IPS-20b (cell line): Measurements from ENCODE around the gene NPAS4.
"Not testable (repeated sequence)": the region's sequence is repeated elsewhere in the genome, so short reads cannot be mapped to it uniquely, and the experiment has no call there.

Experiments used
- H3K27ac ChIP-seq: one replicate; pipeline ENCODE4 v1.5.1; 2013; ENCODE audit warnings: low read length
- H3K27me3 ChIP-seq: 2 replicates; pipeline ENCODE4 v1.6.1; 2013; ENCODE audit warnings: mild to moderate bottlenecking, low read length, inconsistent platforms; ENCODE audit not compliant: insufficient read depth
- H3K36me3 ChIP-seq: 2 replicates; pipeline ENCODE4 v1.6.1; 2013; ENCODE audit warnings: low read depth, mild to moderate bottlenecking, inconsistent platforms, low read length, moderate library complexity; ENCODE audit not compliant: insufficient read depth
- H3K4me1 ChIP-seq: 2 replicates; pipeline ENCODE4 v1.6.1; 2013; ENCODE audit warnings: mild to moderate bottlenecking, control low read depth, inconsistent platforms, low read length, moderate library complexity; ENCODE audit not compliant: insufficient read depth
- H3K4me3 ChIP-seq: 2 replicates; pipeline ENCODE4 v1.5.1; 2013; ENCODE audit warnings: mild to moderate bottlenecking, low read length, inconsistent platforms
- H3K9ac ChIP-seq: 2 replicates; pipeline ENCODE4 v1.6.1; 2013; ENCODE audit warnings: low read depth, mild to moderate bottlenecking, inconsistent platforms, low read length, moderate library complexity
- H3K9me3 ChIP-seq: 2 replicates; pipeline ENCODE4 v1.6.1; 2013; ENCODE audit warnings: mild to moderate bottlenecking, low read depth, low read length, inconsistent platforms; ENCODE audit not compliant: insufficient read depth

The NPAS4 gene

GRCh38 chr11:66440101-66440939 is 19.5 kb downstream of the NPAS4 start:
- H3K9me3 ChIP-seq, H3K4me3 ChIP-seq, H3K9ac ChIP-seq, H3K27ac ChIP-seq, H3K4me1 ChIP-seq, H3K27me3 ChIP-seq: not testable (repeated sequence)
- peaks cover 20% of the 10 kb centered on the region for H3K36me3 ChIP-seq

DNA sequence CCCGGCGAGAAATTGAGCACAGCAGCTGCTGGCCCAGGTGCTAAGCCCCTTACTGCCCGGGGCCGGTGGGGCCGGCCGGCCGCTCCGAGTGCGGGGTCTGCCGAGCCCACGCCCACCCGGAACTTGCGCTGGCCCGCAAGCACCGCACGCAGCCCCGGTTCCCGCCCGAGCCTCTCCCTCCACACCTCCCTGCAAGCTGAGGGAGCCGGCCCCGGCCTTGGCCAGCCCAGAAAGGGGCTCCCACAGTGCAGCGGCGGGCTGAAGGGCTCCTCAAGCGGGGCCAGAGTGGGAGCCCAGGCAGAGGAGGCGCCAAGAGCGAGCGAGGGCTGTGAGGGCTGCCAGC is 20.1 kb downstream of the NPAS4 start:
- H3K9ac ChIP-seq, H3K4me1 ChIP-seq, H3K9me3 ChIP-seq, H3K27ac ChIP-seq, H3K4me3 ChIP-seq, H3K27me3 ChIP-seq: not testable (repeated sequence)
- H3K36me3 ChIP-seq: peaks cover 14% of the 10 kb centered on the region

- Histone ChIP-seq H3K4me3 (no peak overlapping the region), H3K9ac (no peak overlapping the region), H3K9me3 (peaks cover 8% of the 10 kb centered on the region; the same call in 1 of the 2 replicates), H3K27ac (no peak overlapping the region), H3K27me3 (no peaks in the 10 kb centered on the region), H3K4me1 (peaks cover 4% of the 10 kb centered on the region), H3K36me3 (no peaks in the 10 kb centered on the region)
These were observed 22.8 kb downstream of the NPAS4 start for GRCh38 chr11:66443602-66444001.

DNA sequence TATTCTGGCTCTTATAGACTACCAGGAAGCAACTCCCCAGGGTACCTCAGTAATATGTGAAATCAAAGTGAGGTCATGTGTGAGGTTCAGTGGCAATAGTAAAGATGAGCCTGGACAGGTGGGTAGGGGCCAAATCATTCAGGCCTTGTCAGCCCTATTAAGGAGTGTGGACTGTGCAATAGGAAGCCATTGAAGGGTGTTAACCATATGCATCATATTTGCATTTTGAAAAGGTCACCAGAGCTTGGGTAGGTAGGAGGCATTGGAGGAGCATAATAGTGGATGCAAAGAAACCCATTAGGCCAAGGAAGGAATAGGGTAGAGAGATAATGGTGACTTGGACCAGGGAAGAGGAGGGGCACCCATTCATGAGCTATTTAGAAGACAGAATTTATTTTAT is 26.2 kb downstream of the NPAS4 start:
- H3K36me3 ChIP-seq: no peaks in the 10 kb centered on the region
- H3K27me3 ChIP-seq: no peaks in the 10 kb centered on the region; the same call in 1 of the 2 replicates
- peaks cover 8% of the 10 kb centered on the region; the same call in 1 of the 2 replicates for H3K9me3 ChIP-seq
- H3K4me1 ChIP-seq: peaks cover 7% of the 10 kb centered on the region
- H3K4me3 ChIP-seq: no peak overlapping the region
- H3K27ac ChIP-seq: no peak overlapping the region
- H3K9ac ChIP-seq: no peak overlapping the region

GRCh38 chr11:66448523-66448922 is 27.7 kb downstream of the NPAS4 start:
- no peak overlapping the region for H3K27ac ChIP-seq
- H3K9ac ChIP-seq: no peak overlapping the region
- no peaks in the 10 kb centered on the region; the same call in 1 of the 2 replicates for H3K27me3 ChIP-seq
- no peaks in the 10 kb centered on the region for H3K36me3 ChIP-seq
- H3K4me1 ChIP-seq: peaks cover 7% of the 10 kb centered on the region
- H3K4me3 ChIP-seq: no peak overlapping the region
- peaks cover 5% of the 10 kb centered on the region; the same call in 1 of the 2 replicates for H3K9me3 ChIP-seq

- H3K27ac ChIP-seq: no peak overlapping the region
- peaks cover 7% of the 10 kb centered on the region; the same call in 1 of the 2 replicates for H3K4me1 ChIP-seq
- no peaks in the 10 kb centered on the region for H3K9me3 ChIP-seq
- H3K27me3 ChIP-seq: no peaks in the 10 kb centered on the region; the same call in 1 of the 2 replicates
- H3K4me3 ChIP-seq: no peak overlapping the region
- H3K9ac ChIP-seq: no peak overlapping the region
- no peaks in the 10 kb centered on the region for H3K36me3 ChIP-seq
These were observed 29.7 kb downstream of the NPAS4 start for GRCh38 chr11:66450560-66450959.

GRCh38 chr11:66451663-66452062 is 30.8 kb downstream of the NPAS4 start:
- 0 out of 2 replicates have a peak, but pooled peaks cover 3% of the 10 kb centered on the region for H3K4me1 ChIP-seq
- no peaks in the 10 kb centered on the region for H3K36me3 ChIP-seq
- H3K27ac ChIP-seq: no peak overlapping the region

GRCh38 chr11:66454247-66454646 is 33.4 kb downstream of the NPAS4 start:
- H3K36me3 ChIP-seq: no peaks in the 10 kb centered on the region
- H3K4me1 ChIP-seq: no peaks in the 10 kb centered on the region
- H3K9ac ChIP-seq: no peak overlapping the region
- no peak overlapping the region for H3K4me3 ChIP-seq
- H3K27me3 ChIP-seq: no peaks in the 10 kb centered on the region; the same call in 1 of the 2 replicates
- no peaks in the 10 kb centered on the region for H3K9me3 ChIP-seq
- no peak overlapping the region for H3K27ac ChIP-seq

More at GRCh38 chr11:66451663-66452062, 30.8 kb downstream of the NPAS4 start:
- Histone ChIP-seq H3K27me3 (no peaks in the 10 kb centered on the region; the same call in 1 of the 2 replicates), H3K9ac (no peak overlapping the region), H3K4me3 (no peak overlapping the region), H3K9me3 (no peaks in the 10 kb centered on the region)

GRCh38 chr11:66454828-66455227 is 34.0 kb downstream of the NPAS4 start:
- Histone ChIP-seq H3K27me3 (no peaks in the 10 kb centered on the region; the same call in 1 of the 2 replicates), H3K9me3 (no peaks in the 10 kb centered on the region), H3K4me1 (no peaks in the 10 kb centered on the region), H3K4me3 (no peak overlapping the region), H3K36me3 (no peaks in the 10 kb centered on the region), H3K27ac (no peak overlapping the region), H3K9ac (no peak overlapping the region)

DNA sequence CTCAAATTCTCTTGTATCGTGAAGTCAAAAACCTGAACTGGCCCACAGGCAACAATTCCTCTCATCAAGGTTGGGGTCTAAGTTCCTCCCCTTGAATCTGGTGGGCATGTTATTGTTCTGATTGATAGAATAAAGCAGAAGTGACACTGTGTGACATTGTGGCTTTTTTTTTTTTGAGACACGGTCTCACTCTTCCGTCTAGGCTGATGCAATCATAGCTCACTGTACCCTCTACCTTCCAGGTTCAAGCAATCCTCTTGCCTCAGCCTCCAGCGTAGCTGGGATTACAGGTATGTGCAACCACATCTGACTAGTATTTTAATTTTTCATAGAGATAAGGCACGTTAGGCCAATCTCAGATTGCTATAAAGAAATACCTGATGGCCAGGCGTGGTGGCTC is 37.0 kb downstream of the NPAS4 start:
- Histone ChIP-seq H3K36me3 (no peaks in the 10 kb centered on the region), H3K9ac (no peak overlapping the region), H3K4me1 (no peaks in the 10 kb centered on the region), H3K9me3 (no peaks in the 10 kb centered on the region; the same call in 1 of the 2 replicates), H3K27me3 (no peaks in the 10 kb centered on the region), H3K4me3 (no peak overlapping the region), H3K27ac (no peak overlapping the region)

DNA sequence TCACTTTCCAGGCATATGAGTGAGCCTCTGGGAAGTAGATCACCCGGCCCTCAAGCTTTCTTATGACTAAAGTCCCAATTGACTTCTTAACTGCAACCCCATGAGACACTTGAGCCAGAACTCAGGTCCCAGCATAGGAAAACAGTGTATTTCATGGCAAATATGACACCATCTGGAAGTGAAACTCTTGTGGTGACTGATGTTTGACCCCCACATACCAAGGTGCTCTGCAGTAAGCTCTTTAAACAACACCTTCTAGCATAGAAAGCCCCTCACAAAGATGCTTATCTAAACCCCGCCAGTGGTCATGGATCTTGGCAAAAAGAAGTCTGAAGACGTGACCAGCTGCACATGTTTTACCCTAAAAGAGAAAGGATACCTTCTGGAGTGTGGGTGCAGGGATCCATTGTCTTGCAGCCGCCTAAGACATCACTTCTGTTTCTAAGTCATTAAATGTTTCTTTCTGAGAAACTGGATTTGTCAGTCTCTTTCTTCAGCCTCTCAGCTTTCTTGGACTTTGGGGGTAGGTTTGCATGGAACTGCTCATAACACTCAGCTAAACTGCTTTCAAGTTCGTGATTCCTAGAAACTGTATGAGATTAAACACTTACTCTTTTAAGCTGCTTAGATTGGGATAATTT is 38.4 kb downstream of the NPAS4 start:
- Histone ChIP-seq H3K36me3 (no peaks in the 10 kb centered on the region), H3K4me3 (no peak overlapping the region), H3K9ac (no peak overlapping the region), H3K9me3 (no peaks in the 10 kb centered on the region; the same call in 1 of the 2 replicates), H3K27ac (no peak overlapping the region), H3K4me1 (no peaks in the 10 kb centered on the region), H3K27me3 (no peaks in the 10 kb centered on the region)

GRCh38 chr11:66462010-66462409 is 41.2 kb downstream of the NPAS4 start:
- Histone ChIP-seq H3K27ac (no peak overlapping the region), H3K4me3 (no peak overlapping the region), H3K4me1 (peaks cover 5% of the 10 kb centered on the region), H3K9ac (no peak overlapping the region), H3K36me3 (no peaks in the 10 kb centered on the region), H3K27me3 (no peaks in the 10 kb centered on the region), H3K9me3 (no peaks in the 10 kb centered on the region; the same call in 1 of the 2 replicates)
